Naive B cell (primary cell): ENCODE measurements around the gene ISYNA1. TPM values are rescaled to one million over a fixed set of nuclear protein-coding genes. Genes with fewer than 3 reads are reported as not detected.
A peak's percentile ranks its signal among the peaks of the same experiment; 100 is the strongest.

Source experiments
- ATAC-seq, 2 donors: fragments of 150-1000 bp; cut with Tn5 transposase; 2 replicates each; pipeline ENCODE4 v1.10.0; 2021; ENCODE audit warnings: low read depth in 2 of 2, mild to moderate bottlenecking in 2 of 2, moderate library complexity in 2 of 2
- DNase-seq: peaks from one replicate; pipeline ENCODE4 v3.0.0; 2022
- H3K27ac Mint-ChIP-seq, 6 donors: one replicate each; pipeline ENCODE4 v1.8.0; 2020 to 2022; ENCODE audit warnings: mild to moderate bottlenecking in 6 of 6, mixed read lengths in 6 of 6, moderate library complexity in 5 of 6, inconsistent platforms in 2 of 6
- H3K27me3 Mint-ChIP-seq, 3 donors: one replicate each; pipeline ENCODE4 v1.8.0; 2021 to 2022; ENCODE audit warnings: mixed read lengths in 3 of 3, mild to moderate bottlenecking in 1 of 3
- H3K36me3 Mint-ChIP-seq, 2 donors: one replicate each; pipeline ENCODE4 v1.8.0; 2020 to 2022; ENCODE audit warnings: mixed read lengths in 2 of 2, inconsistent platforms in 1 of 2, mild to moderate bottlenecking in 1 of 2
- H3K4me1 Mint-ChIP-seq, 3 donors: one replicate each; pipeline ENCODE4 v1.8.0; 2020 to 2022; ENCODE audit warnings: mixed read lengths in 3 of 3, inconsistent platforms in 1 of 3, mild to moderate bottlenecking in 1 of 3, moderate library complexity in 1 of 3
- H3K4me3 Mint-ChIP-seq, 8 donors: one replicate each; pipeline ENCODE4 v1.8.0; 2020 to 2022; ENCODE audit warnings: mild to moderate bottlenecking in 8 of 8, mixed read lengths in 8 of 8, moderate library complexity in 8 of 8, inconsistent platforms in 2 of 8
- H3K9me3 Mint-ChIP-seq, 7 donors: one replicate each; pipeline ENCODE4 v1.8.0; 2020 to 2022; ENCODE audit warnings: mixed read lengths in 7 of 7, mild to moderate bottlenecking in 5 of 7, inconsistent platforms in 2 of 7, moderate library complexity in 1 of 7
- polyA plus RNA-seq, 6 donors: library from polyadenylated mRNA; unstranded; fragments of 300-500 nt; fragmentation: Illumina TruSeq; gene quantifications; one replicate each; pipeline ENCODE4 v1.2.3, GENCODE V29; 2021; ENCODE audit warnings: low read depth in 6 of 6

The ISYNA1 gene
- 10 to 100 TPM in 2 of 6 donors, 1 to 10 TPM in 4; 6.3 to 12.2 (median 8.6) TPM for polyA plus RNA-seq

DNA sequence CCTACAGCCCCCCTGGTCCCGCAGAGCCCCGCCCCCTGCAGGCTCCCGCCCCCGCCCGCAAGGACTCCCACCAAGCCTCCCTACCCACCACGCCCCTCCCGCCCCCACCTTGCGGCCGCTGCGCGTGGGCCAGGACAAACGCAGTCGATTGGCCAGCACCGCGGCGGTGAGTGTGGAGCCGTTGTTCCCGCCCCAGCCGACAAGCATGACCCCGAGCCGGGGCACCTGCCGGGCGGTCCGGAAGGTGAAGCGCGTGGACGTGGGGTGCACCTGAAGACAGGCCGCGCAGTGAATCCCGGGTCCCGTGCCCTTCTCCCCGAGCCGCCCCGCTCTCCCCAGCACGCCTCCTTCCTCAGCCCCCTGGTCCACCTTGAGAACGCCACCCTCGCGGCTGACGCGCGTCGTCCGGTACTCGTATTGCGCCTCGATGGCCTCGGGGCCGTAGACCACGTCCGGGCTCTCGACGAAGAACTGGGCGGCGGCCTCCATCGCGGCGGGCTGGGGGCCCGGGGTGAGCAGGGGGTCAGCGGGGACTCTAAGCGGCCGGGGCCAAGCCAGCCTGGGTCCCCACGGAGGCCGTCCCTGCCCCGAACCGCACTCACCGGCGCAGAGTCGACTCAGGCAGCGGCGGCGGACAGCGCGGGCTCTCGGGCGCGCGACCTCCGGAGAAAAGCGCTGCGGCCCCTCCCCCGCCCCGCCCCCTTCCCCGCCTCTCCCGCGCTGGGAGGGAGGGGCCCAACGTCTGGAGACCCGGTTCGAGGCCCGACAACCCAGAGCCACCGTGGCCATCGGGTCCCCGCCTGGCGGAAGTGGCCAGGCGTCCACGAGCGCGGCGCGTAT is at the start of gene ISYNA1:
Gene ISYNA1 (minus strand): TSS at position 643 of the 840 bp plus-strand sequence. CDS start 154 bp downstream, at position 489.
- peaks cover 0 to 7% of the 10 kb centered on the region in 2 donors for H3K36me3 Mint-ChIP-seq
- H3K4me1 Mint-ChIP-seq, result peaks cover 25 to 39% (median 33%) of the 10 kb centered on the region in 3 donors
- H3K9me3 Mint-ChIP-seq, result peaks cover 0 to 5% (median 0%) of the 10 kb centered on the region in 7 donors
- no peak for DNase-seq
- H3K4me3 Mint-ChIP-seq, result peak within 1 kb of the TSS; percentile 79 to 93 (median 85)
- no peaks in the 10 kb centered on the region for H3K27me3 Mint-ChIP-seq
- peak; percentile 15 for ATAC-seq
- peak within 1 kb of the TSS in 2 of 6 donors; percentile 56 to 65 for H3K27ac Mint-ChIP-seq

DNA sequence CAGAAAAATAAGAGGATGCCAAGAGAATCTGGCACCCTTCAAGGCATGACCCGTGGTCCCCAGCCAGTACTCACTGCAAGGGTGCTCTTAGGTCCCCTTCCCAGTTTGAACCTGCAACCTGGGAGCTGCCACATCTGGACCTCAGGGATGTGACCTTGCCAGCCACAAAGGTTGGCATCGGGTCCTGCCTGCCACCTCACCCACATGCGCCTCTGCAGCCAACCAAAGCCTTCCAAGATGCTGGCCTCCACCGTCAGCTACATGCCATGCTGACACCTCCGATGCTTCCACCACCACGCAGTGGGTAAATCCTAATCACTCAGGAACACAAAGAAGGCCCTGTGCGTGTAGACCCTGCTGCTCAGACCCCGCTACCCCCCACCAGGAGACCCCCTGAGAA is 48.8 kb upstream of the ISYNA1 start:
- no peak for ATAC-seq
- DNase-seq, result no peak
- no peak overlapping the region for H3K4me3 Mint-ChIP-seq
- peak overlapping the region in 2 of 6 donors; percentile 28 to 73 for H3K27ac Mint-ChIP-seq
- no peaks in the 10 kb centered on the region for H3K27me3 Mint-ChIP-seq
- H3K4me1 Mint-ChIP-seq, result peaks cover 36 to 75% (median 64%) of the 10 kb centered on the region in 3 donors
- no peaks in the 10 kb centered on the region for H3K9me3 Mint-ChIP-seq
- no peaks in the 10 kb centered on the region for H3K36me3 Mint-ChIP-seq

DNA sequence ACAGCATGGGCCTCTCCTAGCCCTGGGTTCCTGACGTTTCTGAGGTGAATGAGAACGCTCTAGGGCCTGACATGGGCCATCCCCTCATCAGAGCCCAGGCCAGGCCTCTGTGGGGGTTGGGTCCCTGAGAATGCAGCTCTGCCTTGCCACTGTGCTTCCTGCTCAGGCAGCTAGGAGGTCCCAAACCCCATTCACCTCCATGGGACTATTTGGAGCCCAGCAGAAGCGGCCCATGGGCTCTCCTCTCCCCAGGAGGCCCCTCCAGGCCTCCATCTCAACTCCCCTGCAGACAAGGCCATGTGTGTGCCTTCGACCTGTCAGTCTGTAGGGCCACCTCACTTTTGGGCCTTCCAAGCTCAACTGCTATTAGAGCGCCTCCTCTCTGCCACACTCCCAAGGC is 47.1 kb upstream of the ISYNA1 start:
- peaks cover 47 to 90% (median 74%) of the 10 kb centered on the region in 3 donors for H3K4me1 Mint-ChIP-seq

DNA sequence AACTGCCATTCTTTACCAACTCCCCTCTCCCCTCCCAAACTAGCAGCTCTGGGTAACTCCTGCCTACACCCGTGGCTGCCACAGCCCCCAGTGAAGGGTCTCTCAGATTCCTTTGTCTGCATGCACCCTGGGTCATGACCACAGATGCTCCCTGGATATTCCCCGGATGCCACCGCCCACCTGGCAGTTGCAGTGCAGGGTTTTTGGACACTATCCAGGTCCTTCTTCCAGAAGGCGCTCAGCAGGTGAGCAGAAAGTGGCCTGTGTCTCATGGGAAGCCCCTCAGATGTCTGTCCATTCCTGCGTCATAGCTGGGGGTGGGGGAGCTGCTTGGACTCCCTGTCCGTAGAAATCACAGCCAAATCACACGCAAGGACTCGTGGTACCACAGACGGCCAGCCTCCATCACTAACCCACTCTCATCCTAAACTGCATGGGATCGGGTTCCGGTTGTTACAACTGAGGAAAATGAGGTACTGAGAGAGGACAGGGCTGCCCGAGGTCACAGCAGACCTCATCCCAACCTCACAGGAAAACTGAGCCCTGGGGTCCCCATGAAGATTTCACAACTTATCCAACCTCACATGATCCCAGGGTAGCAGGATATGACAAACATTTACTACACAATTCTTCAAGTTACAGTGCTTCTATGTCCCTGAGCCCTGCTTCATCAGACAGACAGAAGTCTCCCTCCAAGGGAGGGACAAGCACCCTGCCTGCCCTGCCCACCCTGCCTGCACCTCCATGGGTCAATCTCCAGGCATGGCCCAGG is 45.4 kb upstream of the ISYNA1 start:
- ATAC-seq, result no peak
- no peaks in the 10 kb centered on the region for H3K9me3 Mint-ChIP-seq
- DNase-seq, result no peak
- no peak overlapping the region for H3K27ac Mint-ChIP-seq
- peak overlapping the region in 1 of 8 donors; percentile 29 for H3K4me3 Mint-ChIP-seq
- H3K36me3 Mint-ChIP-seq, result no peaks in the 10 kb centered on the region
- peaks cover 55 to 90% (median 83%) of the 10 kb centered on the region in 3 donors for H3K4me1 Mint-ChIP-seq
- no peaks in the 10 kb centered on the region for H3K27me3 Mint-ChIP-seq

More for the DNA sequence above, 47.1 kb upstream of the ISYNA1 start:
- Mint-ChIP-seq H3K27me3 (no peaks in the 10 kb centered on the region), H3K27ac (peak overlapping the region in 2 of 6 donors; percentile 65 to 76), H3K9me3 (no peaks in the 10 kb centered on the region), H3K4me3 (no peak overlapping the region), H3K36me3 (no peaks in the 10 kb centered on the region)
- ATAC-seq, result peak in 1 of 2 donors; percentile 4
- no peak for DNase-seq

DNA sequence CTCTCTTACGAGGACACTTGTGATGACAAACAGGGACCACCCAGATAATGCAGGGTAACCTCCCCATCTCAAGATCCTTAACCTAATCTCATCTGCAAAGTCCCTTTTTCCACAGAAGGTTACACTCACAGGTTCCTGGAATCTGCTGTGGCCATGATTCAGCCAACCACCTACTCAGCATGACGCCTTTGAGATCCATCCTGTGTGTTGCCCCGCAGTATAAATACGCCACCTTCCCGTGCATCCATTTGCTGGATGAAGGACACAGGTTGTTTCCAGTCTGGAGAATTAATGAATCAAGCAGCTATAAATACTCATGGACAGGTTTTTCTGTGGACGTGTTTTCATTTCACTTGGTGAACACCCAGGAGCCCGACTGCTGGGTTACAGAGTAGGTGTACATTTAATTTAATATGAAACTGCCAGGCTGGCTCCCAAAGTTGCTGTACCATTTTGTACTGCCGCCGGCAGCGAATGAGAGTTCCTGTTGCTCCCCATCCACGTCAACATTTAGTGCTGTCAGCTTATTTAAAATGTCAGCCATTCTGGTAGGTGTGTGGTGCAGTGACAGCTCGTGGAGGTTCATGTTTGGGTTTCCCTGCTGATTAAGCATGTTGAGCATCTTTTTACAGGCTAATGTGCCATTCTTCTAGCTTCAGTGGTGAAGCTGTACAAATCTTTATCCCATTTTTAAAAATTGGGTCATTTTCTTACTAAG is 43.7 kb upstream of the ISYNA1 start:
- no peaks in the 10 kb centered on the region for H3K27me3 Mint-ChIP-seq
- H3K27ac Mint-ChIP-seq, result peak overlapping the region in 3 of 6 donors; percentile 26 to 56 (median 32)
- ATAC-seq (no peak), DNase-seq (no peak)
- H3K4me1 Mint-ChIP-seq, result peaks cover 58 to 90% (median 83%) of the 10 kb centered on the region in 3 donors
- peak overlapping the region in 1 of 8 donors; percentile 40 for H3K4me3 Mint-ChIP-seq
- H3K36me3 Mint-ChIP-seq, result no peaks in the 10 kb centered on the region
- no peaks in the 10 kb centered on the region for H3K9me3 Mint-ChIP-seq

- H3K36me3 Mint-ChIP-seq, result no peaks in the 10 kb centered on the region
- H3K4me3 Mint-ChIP-seq, result peak overlapping the region in 4 of 8 donors; percentile 19 to 75 (median 50)
- no peaks in the 10 kb centered on the region for H3K27me3 Mint-ChIP-seq
- H3K4me1 Mint-ChIP-seq, result peaks cover 62 to 87% (median 82%) of the 10 kb centered on the region in 3 donors
- ATAC-seq, result no peak
- H3K27ac Mint-ChIP-seq, result peak overlapping the region in 3 of 6 donors; percentile 36 to 69 (median 51)
- no peak for DNase-seq
- H3K9me3 Mint-ChIP-seq, result no peaks in the 10 kb centered on the region
Observed at GRCh38 chr19:18480006-18480691, 42.2 kb upstream of the ISYNA1 start.

GRCh38 chr19:18478545-18479311 is 40.8 kb upstream of the ISYNA1 start:
- DNase-seq (no peak), ATAC-seq (peak; percentile 63 to 73)
- peaks cover 52 to 78% (median 73%) of the 10 kb centered on the region in 3 donors for H3K4me1 Mint-ChIP-seq
- H3K27ac Mint-ChIP-seq, result peak overlapping the region; percentile 78 to 95 (median 87)
- peak overlapping the region in 7 of 8 donors; percentile 54 to 81 (median 62) for H3K4me3 Mint-ChIP-seq
- no peaks in the 10 kb centered on the region for H3K9me3 Mint-ChIP-seq
- no peaks in the 10 kb centered on the region for H3K36me3 Mint-ChIP-seq
- no peaks in the 10 kb centered on the region for H3K27me3 Mint-ChIP-seq

GRCh38 chr19:18477974-18478373 is 40.0 kb upstream of the ISYNA1 start:
- Mint-ChIP-seq H3K27me3 (no peaks in the 10 kb centered on the region), H3K27ac (peak overlapping the region in 3 of 6 donors; percentile 89 to 95 (median 90)), H3K9me3 (no peaks in the 10 kb centered on the region), H3K36me3 (peaks cover 0 to under 1% of the 10 kb centered on the region in 2 donors), H3K4me3 (peak overlapping the region in 1 of 8 donors; percentile 1), H3K4me1 (peaks cover 47 to 76% (median 71%) of the 10 kb centered on the region in 3 donors)
- DNase-seq (no peak), ATAC-seq (peak; percentile 13 to 24)

DNA sequence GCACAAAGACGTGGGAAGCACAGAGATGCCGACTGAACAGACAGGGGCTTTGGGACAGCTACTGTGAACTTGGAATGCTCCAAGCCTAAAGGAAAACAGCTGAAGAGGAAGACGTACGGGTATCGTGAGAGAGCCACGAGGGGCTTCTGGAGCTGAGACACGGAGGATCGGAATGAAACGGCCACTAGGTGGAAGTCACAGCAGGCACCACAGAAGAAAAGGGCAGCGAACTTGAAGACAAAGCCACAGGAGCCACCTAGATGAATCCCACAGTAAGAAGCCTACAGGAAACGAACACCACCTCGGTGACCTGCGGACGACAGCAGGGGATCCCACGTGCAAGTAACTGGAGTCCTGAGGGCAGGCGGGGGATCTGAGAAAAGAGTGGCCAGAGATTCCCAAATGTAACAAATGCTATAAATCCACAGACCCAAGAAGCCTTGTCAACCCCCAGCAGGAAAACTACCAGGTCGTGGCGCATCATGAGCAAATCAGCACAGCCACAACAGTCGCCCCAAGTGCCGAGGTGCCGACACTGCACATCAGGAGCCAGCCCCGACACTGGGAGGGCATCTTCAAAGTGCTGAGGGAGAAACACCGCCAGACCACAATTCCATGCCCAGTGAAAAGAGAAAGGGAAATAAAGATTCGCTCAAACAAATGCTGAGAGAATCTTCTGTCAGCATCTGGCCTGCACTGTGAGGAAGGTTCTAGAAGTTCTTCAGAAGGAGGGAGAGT is 39.3 kb upstream of the ISYNA1 start:
- H3K4me1 Mint-ChIP-seq, result peaks cover 49 to 69% (median 64%) of the 10 kb centered on the region in 3 donors

GRCh38 chr19:18476507-18477041 is 38.6 kb upstream of the ISYNA1 start:
- ATAC-seq, result no peak
- DNase-seq, result no peak
- H3K27me3 Mint-ChIP-seq, result no peaks in the 10 kb centered on the region
- no peaks in the 10 kb centered on the region for H3K9me3 Mint-ChIP-seq
- H3K27ac Mint-ChIP-seq, result peak overlapping the region in 2 of 6 donors; percentile 22 to 89
- peaks cover 48 to 68% (median 61%) of the 10 kb centered on the region in 3 donors for H3K4me1 Mint-ChIP-seq
- H3K4me3 Mint-ChIP-seq, result no peak overlapping the region
- H3K36me3 Mint-ChIP-seq, result peaks cover 0 to 4% of the 10 kb centered on the region in 2 donors

More for the DNA sequence above, 39.3 kb upstream of the ISYNA1 start:
- ATAC-seq (no peak), DNase-seq (no peak)
- no peaks in the 10 kb centered on the region for H3K9me3 Mint-ChIP-seq
- no peaks in the 10 kb centered on the region for H3K27me3 Mint-ChIP-seq
- peaks cover 0 to 4% of the 10 kb centered on the region in 2 donors for H3K36me3 Mint-ChIP-seq
- H3K4me3 Mint-ChIP-seq, result peak overlapping the region in 2 of 8 donors; percentile 22 to 48
- peak overlapping the region in 4 of 6 donors; percentile 22 to 89 (median 80) for H3K27ac Mint-ChIP-seq

DNA sequence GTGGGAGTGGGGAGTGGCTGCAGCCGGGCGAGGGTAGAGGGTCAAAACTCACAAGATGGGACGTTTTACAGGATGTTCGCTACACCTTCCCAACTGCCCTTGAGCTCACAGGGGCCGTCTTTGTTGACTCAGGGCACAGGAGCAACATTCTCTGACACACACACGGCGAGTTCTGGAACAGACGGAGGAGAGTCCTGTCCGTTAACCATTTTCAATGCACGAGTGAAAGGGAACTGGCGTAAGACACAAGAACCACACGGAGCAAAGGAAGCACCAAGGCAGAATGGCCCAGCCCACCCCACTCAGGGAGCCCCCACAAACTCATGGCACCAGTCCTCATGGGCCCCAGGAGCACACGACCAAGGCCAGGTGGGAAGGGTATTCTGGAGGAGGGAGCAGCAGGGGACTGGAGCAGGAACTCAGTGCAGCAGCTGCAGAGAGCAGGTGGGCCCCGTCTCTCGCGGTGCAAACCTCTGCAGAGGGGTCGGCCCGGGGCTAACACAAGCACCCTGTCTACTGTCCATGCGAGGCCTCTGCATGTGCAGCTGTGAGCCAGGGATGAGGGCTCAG is 37.9 kb upstream of the ISYNA1 start:
- peaks cover 41 to 61% (median 53%) of the 10 kb centered on the region in 3 donors for H3K4me1 Mint-ChIP-seq
- no peak overlapping the region for H3K4me3 Mint-ChIP-seq
- no peak for ATAC-seq
- no peak for DNase-seq
- H3K27ac Mint-ChIP-seq, result peak overlapping the region in 3 of 6 donors; percentile 32 to 96 (median 91)
- H3K9me3 Mint-ChIP-seq, result no peaks in the 10 kb centered on the region
- H3K27me3 Mint-ChIP-seq, result no peaks in the 10 kb centered on the region
- H3K36me3 Mint-ChIP-seq, result peaks cover 0 to 4% of the 10 kb centered on the region in 2 donors
